ENCODE data around the gene WDR45B. TPM values are rescaled to one million over a fixed set of nuclear protein-coding genes. Genes with fewer than 3 reads are reported as not detected.

The WDR45B gene
- total RNA-seq, 1 experiment from 2014 or later: 132 TPM

DNA sequence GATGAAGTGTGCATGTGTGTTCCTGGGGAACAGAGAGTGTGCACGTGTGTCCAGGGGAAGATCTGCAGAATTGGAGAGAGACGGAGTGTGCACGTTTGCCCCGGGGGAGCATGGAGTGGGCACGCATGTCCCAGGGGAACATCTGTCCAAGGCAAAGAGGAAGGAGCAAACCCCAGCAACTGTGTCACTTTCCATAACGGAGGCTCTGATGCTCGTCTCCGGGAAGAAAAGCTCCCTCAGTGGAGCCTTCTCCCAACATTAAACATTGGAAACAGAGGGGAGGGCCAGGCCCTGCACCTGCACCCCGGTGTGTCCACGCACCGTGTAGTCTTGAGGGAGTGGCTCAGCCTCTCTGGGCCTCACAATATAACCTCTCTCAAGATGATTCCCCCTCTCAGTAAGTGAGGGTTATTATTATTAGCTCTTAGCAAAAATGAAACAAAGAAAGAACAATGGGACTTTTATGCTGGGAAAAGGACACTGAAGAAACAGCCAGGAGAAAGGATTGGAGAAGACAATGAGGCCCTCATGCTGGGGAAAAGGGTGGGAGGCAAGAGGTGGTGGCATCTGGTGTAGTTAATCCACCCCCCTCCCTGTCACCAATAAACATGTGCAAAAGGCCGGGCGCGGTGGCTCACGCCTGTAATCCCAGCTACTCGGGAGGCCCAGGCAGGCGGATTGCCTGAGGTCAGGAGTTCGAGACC is 42.7 kb upstream of the WDR45B start:
- no peaks in the 10 kb centered on the region for H3K9me3 ChIP-seq (ENCODE audit: control insufficient read depth, insufficient read depth, low read depth, low read length)
- intact Hi-C loops (cut with micrococcal nuclease; ENCODE audit: unreplicated experiment) (no loop called here), in situ Hi-C loops (cut with HindIII; ENCODE audit: low pct_unique_long_range_greater_than_20kb, low sequenced_read_pairs) (no loop called here)
- ATAC-seq (no peak), DNase-seq (ENCODE audit: low read depth, low spot score) (no peak)
- ChIA-PET POLR2A (no interaction called here), CTCF (no interaction called here)
- no peak overlapping the region for H3K27ac ChIP-seq (ENCODE audit: low read length)
- TF ChIP-seq TCF7L2 (IDR thresholded peaks at IDR 0.05; ENCODE audit: low read depth, low read length) (no peak), POLR2AphosphoS5 (IDR thresholded peaks at IDR 0.05; ENCODE audit: low read depth, low read length) (no peak), SIN3A (IDR thresholded peaks at IDR 0.05; ENCODE audit: borderline replicate concordance, insufficient read depth, low read depth, low read length) (no peak)
- TF ChIP-seq, protein P1, sequence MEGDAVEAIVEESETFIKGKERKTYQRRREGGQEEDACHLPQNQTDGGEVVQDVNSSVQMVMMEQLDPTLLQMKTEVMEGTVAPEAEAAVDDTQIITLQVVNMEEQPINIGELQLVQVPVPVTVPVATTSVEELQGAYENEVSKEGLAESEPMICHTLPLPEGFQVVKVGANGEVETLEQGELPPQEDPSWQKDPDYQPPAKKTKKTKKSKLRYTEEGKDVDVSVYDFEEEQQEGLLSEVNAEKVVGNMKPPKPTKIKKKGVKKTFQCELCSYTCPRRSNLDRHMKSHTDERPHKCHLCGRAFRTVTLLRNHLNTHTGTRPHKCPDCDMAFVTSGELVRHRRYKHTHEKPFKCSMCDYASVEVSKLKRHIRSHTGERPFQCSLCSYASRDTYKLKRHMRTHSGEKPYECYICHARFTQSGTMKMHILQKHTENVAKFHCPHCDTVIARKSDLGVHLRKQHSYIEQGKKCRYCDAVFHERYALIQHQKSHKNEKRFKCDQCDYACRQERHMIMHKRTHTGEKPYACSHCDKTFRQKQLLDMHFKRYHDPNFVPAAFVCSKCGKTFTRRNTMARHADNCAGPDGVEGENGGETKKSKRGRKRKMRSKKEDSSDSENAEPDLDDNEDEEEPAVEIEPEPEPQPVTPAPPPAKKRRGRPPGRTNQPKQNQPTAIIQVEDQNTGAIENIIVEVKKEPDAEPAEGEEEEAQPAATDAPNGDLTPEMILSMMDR (IDR thresholded peaks at IDR 0.05): no peak
- no peaks in the 10 kb centered on the region for H3K27me3 ChIP-seq (ENCODE audit: control insufficient read depth, insufficient read depth, low read length)
- H3K4me1 ChIP-seq (ENCODE audit: control insufficient read depth, insufficient read depth, low read length): no peaks in the 10 kb centered on the region
- no TSS peak for BruUV-seq (replicated peaks)
- H3K36me3 ChIP-seq (ENCODE audit: control insufficient read depth, insufficient read depth, low read length): no peaks in the 10 kb centered on the region
- no peak overlapping the region for H3K4me3 ChIP-seq (ENCODE audit: low read depth in 2 of 2, low read length in 2 of 2)

DNA sequence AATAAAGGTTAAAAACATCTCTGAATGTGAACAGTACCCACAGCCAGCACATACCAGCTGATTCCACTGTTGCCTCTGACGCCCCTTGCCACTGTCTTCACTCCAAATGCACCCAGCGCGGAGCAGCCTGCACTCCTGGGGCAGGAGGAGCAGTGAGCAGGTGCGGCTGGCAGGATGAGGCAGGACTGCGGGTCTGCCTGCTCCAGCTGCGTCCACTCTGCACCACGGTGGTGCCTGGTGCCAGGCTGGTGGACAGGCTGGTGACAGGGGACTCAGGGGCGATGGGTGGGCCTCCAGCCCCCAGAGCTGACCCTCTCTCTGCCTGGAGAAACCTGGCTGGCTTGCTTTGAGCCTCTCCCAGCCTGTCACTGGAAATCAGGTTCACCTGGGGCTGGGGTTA is 40.8 kb upstream of the WDR45B start:
- H3K27me3 ChIP-seq (ENCODE audit: control insufficient read depth, insufficient read depth, low read length): no peaks in the 10 kb centered on the region
- ChIA-PET POLR2A (no interaction called here), CTCF (no interaction called here)
- H3K27ac ChIP-seq (ENCODE audit: low read length): no peak overlapping the region
- DNase-seq (ENCODE audit: low read depth, low spot score): no peak
- H3K9me3 ChIP-seq (ENCODE audit: control insufficient read depth, insufficient read depth, low read depth, low read length): no peaks in the 10 kb centered on the region
- intact Hi-C loops (cut with micrococcal nuclease; ENCODE audit: unreplicated experiment) (no loop called here), in situ Hi-C loops (cut with HindIII; ENCODE audit: low pct_unique_long_range_greater_than_20kb, low sequenced_read_pairs) (no loop called here)
- ATAC-seq: no peak
- no TSS peak for BruUV-seq (replicated peaks)
- H3K4me3 ChIP-seq (ENCODE audit: low read depth in 2 of 2, low read length in 2 of 2): no peak overlapping the region
- no peak for TF ChIP-seq POLR2AphosphoS5 (IDR thresholded peaks at IDR 0.05; ENCODE audit: low read depth, low read length)
- TF ChIP-seq, protein P2, sequence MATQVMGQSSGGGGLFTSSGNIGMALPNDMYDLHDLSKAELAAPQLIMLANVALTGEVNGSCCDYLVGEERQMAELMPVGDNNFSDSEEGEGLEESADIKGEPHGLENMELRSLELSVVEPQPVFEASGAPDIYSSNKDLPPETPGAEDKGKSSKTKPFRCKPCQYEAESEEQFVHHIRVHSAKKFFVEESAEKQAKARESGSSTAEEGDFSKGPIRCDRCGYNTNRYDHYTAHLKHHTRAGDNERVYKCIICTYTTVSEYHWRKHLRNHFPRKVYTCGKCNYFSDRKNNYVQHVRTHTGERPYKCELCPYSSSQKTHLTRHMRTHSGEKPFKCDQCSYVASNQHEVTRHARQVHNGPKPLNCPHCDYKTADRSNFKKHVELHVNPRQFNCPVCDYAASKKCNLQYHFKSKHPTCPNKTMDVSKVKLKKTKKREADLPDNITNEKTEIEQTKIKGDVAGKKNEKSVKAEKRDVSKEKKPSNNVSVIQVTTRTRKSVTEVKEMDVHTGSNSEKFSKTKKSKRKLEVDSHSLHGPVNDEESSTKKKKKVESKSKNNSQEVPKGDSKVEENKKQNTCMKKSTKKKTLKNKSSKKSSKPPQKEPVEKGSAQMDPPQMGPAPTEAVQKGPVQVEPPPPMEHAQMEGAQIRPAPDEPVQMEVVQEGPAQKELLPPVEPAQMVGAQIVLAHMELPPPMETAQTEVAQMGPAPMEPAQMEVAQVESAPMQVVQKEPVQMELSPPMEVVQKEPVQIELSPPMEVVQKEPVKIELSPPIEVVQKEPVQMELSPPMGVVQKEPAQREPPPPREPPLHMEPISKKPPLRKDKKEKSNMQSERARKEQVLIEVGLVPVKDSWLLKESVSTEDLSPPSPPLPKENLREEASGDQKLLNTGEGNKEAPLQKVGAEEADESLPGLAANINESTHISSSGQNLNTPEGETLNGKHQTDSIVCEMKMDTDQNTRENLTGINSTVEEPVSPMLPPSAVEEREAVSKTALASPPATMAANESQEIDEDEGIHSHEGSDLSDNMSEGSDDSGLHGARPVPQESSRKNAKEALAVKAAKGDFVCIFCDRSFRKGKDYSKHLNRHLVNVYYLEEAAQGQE (IDR thresholded peaks at IDR 0.05; ENCODE audit: insufficient read depth in 1 of 2, low read depth in 2 of 2, low read length in 1 of 2): no peak
- TF ChIP-seq TCF7L2 (IDR thresholded peaks at IDR 0.05; ENCODE audit: low read depth, low read length): no peak
- no peak for TF ChIP-seq SIN3A (IDR thresholded peaks at IDR 0.05; ENCODE audit: borderline replicate concordance, insufficient read depth, low read depth, low read length)
- TF ChIP-seq, protein P1 (IDR thresholded peaks at IDR 0.05): no peak
- H3K36me3 ChIP-seq (ENCODE audit: control insufficient read depth, insufficient read depth, low read length): no peaks in the 10 kb centered on the region
- no peaks in the 10 kb centered on the region for H3K4me1 ChIP-seq (ENCODE audit: control insufficient read depth, insufficient read depth, low read length)
